ENCODE measurements around the gene KLHL29. TPM values are rescaled to one million over a fixed set of nuclear protein-coding genes. Genes with fewer than 3 reads are reported as not detected.
A peak's percentile ranks its signal among the peaks of the same experiment; 100 is the strongest.

KLHL29 gene
- total and polyA plus RNA-seq, 8 donors = 1.8 to 10.5 (median 2.8) TPM

DNA sequence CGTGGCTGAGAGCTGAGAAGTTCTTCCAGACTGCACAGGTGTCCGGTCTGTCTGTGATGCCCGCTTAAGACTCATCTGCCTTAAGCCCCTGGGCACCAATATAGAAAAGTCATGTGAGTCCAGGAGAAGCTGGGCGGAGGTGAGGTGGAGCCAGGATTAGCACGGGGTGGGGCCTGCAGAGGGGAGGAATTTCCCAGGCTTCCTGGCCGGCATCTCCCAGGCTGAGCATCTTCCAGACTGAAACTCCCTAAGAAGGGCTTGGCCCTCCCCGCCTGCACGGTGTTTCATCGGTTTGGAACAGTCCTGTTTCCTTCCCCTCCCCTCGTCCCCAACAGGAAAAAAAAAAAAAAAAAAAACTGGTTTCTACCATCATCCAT is 271.6 kb downstream of the KLHL29 start:
- DNase-seq (peak in 1 of 4 donors; percentile 37), ATAC-seq (no peak)
- TF ChIP-seq, protein P1, sequence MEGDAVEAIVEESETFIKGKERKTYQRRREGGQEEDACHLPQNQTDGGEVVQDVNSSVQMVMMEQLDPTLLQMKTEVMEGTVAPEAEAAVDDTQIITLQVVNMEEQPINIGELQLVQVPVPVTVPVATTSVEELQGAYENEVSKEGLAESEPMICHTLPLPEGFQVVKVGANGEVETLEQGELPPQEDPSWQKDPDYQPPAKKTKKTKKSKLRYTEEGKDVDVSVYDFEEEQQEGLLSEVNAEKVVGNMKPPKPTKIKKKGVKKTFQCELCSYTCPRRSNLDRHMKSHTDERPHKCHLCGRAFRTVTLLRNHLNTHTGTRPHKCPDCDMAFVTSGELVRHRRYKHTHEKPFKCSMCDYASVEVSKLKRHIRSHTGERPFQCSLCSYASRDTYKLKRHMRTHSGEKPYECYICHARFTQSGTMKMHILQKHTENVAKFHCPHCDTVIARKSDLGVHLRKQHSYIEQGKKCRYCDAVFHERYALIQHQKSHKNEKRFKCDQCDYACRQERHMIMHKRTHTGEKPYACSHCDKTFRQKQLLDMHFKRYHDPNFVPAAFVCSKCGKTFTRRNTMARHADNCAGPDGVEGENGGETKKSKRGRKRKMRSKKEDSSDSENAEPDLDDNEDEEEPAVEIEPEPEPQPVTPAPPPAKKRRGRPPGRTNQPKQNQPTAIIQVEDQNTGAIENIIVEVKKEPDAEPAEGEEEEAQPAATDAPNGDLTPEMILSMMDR (IDR thresholded peaks at IDR 0.05) = no peak
- H3K27ac ChIP-seq = no peak overlapping the region
- peaks cover 0 to 2% of the 10 kb centered on the region in 2 donors for H3K27me3 ChIP-seq
- no peak overlapping the region for H3K4me3 ChIP-seq
- H3K4me1 ChIP-seq = no peaks in the 10 kb centered on the region
- H3K36me3 ChIP-seq = no peaks in the 10 kb centered on the region
- no peaks in the 10 kb centered on the region for H3K9me3 ChIP-seq
- intact Hi-C loops (cut with DNase I) = no loop called here

DNA sequence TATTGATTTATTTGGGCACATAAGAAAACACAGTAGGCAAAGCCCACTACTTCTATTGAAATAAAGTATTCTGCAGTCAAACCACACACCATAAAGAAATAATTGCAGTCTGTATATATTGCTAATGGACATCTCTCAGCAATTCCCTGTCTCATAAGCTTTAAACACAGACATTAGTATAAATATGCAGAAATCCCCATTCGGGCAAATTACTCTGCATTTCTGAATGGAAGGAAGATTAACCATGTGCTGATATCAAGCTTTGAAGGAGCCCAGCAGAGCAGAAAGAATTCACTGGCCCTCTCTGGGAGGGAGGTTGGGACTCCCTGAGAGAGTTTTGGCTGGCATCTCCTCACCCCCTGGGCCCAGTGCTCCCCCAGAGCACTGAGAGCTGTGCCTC is 272.4 kb downstream of the KLHL29 start:
- intact Hi-C loops (cut with DNase I) = no loop called here
- H3K4me1 ChIP-seq = no peaks in the 10 kb centered on the region
- no peak for DNase-seq
- H3K27me3 ChIP-seq = peaks cover 0 to 10% of the 10 kb centered on the region in 2 donors
- H3K9me3 ChIP-seq = no peaks in the 10 kb centered on the region
- no peaks in the 10 kb centered on the region for H3K36me3 ChIP-seq
- ATAC-seq = no peak
- H3K27ac ChIP-seq = no peak overlapping the region
- no peak overlapping the region for H3K4me3 ChIP-seq
- TF ChIP-seq, protein P1 (IDR thresholded peaks at IDR 0.05) = no peak

DNA sequence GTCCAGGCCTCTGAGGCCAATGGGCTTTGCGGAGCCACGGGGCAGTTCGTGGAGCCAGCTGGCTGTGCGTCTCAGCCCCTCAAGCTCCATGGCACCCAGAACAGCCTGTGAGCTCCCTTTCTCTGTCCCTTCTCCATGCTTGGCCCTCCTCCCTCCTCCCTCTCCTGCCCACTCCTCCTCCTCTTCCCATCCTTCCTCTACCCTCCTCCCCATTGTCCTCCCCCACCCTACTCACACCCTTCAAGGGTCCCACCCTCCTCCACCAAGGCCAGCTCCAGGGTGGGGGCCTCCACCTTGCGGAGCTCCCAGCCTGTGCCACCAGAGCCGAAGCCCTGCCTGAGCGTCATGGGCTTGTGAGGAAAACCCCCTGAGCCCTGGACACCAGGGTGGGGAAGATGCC is 273.0 kb downstream of the KLHL29 start:
- H3K4me3 ChIP-seq = no peak overlapping the region
- intact Hi-C loops (cut with DNase I) = no loop called here
- TF ChIP-seq, protein P1 (IDR thresholded peaks at IDR 0.05) = no peak

DNA sequence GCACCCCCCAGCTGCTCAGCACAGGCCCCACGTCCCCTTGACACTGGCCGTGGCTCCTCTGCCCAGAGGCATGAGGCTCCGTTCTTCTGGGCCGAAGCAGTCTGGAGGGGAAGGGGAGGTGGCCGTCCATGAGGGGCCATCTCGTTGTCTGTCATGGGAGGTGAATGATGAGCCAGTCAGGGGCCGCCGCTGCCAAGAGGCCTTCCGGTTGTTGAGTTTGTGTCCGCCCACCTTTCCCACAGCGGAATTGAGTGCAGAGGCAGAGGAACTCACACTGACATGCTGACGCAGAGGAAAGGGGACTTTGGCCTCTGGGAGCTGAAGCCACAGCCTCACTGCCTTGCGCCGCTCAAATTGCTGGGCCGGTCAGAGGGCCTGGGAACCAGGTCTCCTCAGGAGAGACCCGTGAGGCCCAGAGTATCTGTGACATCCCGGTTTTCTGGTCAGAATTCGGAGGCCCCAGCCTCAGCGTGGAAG is 273.5 kb downstream of the KLHL29 start:
- DNase-seq (peak in 2 of 4 donors; percentile 29 to 53), ATAC-seq (no peak)
- Histone ChIP-seq H3K27me3 (peaks cover 0 to 21% of the 10 kb centered on the region in 2 donors), H3K9me3 (no peaks in the 10 kb centered on the region), H3K27ac (no peak overlapping the region), H3K4me1 (no peaks in the 10 kb centered on the region), H3K36me3 (no peaks in the 10 kb centered on the region), H3K4me3 (no peak overlapping the region)
- intact Hi-C loops (cut with DNase I) = no loop called here
- TF ChIP-seq, protein P1 (IDR thresholded peaks at IDR 0.05) = no peak

More for the DNA sequence above, 273.0 kb downstream of the KLHL29 start:
- no peaks in the 10 kb centered on the region for H3K4me1 ChIP-seq
- DNase-seq = peak in 1 of 4 donors; percentile 47
- H3K27me3 ChIP-seq = peaks cover 0 to 16% of the 10 kb centered on the region in 2 donors
- ATAC-seq = no peak
- H3K36me3 ChIP-seq = no peaks in the 10 kb centered on the region
- H3K9me3 ChIP-seq = no peaks in the 10 kb centered on the region
- no peak overlapping the region for H3K27ac ChIP-seq

DNA sequence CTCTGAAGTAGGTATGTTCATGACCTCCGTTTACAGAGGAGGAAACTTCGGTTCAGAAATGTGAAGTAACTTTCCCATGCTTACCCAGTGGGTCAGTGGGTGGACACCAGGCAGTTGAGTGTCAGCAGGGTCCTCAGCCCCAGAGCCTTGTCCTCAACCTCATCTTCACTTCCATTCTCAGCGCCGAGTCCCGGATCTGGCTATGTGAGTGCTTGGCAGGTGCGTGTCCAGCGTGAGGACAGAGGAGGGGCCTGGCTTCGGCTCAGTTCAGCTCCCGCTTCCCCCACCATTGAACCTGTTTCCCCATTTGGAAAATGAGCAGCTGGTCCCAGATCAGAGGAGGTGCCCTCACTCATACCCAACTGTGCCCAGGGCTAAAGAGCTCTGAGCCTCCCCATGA is 274.3 kb downstream of the KLHL29 start:
- no peak for ATAC-seq
- intact Hi-C loops (cut with DNase I) = no loop called here
- TF ChIP-seq, protein P1 (IDR thresholded peaks at IDR 0.05) = no peak
- Histone ChIP-seq H3K27me3 (peaks cover 0 to 30% of the 10 kb centered on the region in 2 donors), H3K27ac (no peak overlapping the region), H3K4me1 (no peaks in the 10 kb centered on the region), H3K9me3 (no peaks in the 10 kb centered on the region), H3K36me3 (no peaks in the 10 kb centered on the region), H3K4me3 (no peak overlapping the region)
- peak in 1 of 4 donors; percentile 59 for DNase-seq
